CD4-positive, alpha-beta T cell treated with Interferon alpha-2 for 1 hour (primary cell): ENCODE results near the gene SHFL.
A peak's percentile ranks its signal among the peaks of the same experiment; 100 is the strongest.

Source experiments
- DNase-seq, 2 donors: peaks; one replicate each; pipeline ENCODE4 v3.0.0-alpha.2; 2020 to 2022

SHFL gene

DNA sequence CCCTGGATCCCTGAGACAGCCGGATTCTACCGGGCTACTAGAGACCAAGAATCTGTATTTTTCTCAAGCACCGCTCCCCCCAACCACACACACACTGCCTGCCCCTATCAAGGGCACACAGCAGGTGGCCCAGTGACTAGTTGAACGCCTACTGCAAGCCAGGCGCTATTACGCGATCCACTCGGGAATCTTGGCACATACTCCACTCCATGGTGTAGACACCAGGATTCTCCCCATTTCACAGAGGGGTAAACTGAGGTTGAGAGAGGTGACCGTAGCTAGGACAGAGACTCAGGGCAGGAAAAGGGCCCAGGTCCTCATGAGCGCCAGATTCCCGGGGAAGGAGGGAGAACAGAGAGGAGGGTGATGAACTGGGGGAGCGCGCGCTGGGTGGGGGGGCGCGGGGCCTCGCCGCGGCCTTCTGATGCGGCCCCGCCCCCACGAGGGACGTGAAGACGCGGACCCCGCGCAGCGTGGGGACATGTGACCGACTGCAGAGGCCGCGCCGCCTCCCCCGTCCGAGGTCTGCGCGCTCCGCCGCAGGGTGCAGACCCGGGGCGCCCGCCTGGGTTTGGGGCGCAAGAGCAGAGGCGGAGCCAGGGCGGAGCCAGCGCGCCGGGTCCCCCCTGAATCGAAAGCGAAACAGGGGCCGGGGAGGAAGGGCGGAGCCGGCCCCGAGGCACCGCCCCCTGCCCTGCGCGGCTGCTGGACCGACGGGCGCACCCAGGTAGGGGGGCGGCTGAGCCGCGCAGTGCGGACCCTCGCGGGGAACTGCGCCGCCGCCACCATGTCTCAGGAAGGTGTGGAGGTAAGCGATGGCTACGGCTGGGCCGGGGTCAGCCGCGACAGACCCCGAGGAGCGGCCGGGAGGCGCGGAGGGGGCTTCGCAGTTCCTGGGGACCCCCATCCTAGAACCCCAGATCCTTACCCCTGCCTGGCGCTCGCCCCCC is at the start of gene SHFL:
TSS of gene SHFL (plus strand) at position 677 of the 950 bp plus-strand sequence. CDS start at position 788, 111 bp downstream.
- DNase-seq, result peak; percentile 91 to 94

DNA sequence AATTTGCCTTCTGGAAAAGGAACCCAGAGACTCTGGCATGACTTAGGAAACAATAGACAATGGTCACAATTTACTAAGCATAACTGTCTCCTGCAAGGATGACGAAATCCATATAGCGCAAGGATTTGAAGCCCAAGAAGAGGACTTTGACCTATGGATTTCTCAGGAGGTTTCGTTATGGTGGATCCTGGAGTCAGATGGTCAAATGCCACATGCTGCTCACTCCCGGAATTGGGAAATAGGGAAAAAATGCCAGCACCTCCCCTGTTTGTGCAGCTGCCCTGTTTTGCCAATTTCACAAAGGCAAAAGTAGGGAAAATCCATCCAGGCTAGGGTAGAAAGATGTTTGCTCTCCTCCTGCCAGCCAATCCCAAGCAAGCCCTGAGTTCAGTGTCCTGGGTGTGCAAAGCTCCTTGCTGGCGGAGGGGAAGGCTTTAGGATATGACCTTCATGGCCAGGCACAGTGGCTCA is 49.5 kb upstream of the SHFL start:
- no peak for DNase-seq

DNA sequence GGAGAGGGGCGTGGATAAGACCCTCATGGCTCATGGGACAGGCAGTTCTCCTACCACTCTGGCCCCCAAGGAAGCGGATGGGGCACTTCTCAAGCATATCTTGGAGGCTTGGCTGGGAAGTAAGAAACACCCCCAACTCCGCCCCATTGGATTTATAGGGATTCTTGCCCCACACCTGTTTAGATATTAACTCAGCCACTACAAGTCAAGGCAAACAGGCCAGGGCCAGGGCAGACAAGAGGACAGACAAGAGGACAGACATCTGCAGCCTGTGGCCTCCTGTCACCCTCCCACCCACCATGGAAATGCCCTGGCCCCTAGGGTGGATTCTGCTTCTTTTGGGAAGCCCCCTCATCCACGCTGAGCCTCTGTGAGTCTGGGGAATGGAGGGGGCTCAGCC is 48.8 kb upstream of the SHFL start:
- DNase-seq, result no peak

DNA sequence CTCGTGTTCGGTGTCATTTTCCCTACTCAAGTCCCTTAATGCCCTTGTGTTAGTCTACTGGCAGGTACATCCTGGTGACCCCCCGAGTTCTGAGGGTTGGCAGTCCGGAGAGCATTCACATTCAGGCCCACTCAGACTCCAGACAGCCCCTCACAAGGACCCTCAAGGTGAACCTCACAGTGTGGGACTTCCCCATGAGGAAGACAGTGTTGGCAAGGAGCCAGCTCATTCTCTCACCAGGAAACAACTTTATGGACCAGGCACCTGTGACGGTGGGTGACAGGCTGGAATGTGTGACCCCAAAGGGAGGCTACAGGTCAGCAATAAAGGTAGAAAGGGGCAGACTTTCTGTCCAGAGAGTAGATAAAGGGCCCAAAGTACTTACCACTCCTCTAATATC is 48.3 kb upstream of the SHFL start:
- no peak for DNase-seq

DNA sequence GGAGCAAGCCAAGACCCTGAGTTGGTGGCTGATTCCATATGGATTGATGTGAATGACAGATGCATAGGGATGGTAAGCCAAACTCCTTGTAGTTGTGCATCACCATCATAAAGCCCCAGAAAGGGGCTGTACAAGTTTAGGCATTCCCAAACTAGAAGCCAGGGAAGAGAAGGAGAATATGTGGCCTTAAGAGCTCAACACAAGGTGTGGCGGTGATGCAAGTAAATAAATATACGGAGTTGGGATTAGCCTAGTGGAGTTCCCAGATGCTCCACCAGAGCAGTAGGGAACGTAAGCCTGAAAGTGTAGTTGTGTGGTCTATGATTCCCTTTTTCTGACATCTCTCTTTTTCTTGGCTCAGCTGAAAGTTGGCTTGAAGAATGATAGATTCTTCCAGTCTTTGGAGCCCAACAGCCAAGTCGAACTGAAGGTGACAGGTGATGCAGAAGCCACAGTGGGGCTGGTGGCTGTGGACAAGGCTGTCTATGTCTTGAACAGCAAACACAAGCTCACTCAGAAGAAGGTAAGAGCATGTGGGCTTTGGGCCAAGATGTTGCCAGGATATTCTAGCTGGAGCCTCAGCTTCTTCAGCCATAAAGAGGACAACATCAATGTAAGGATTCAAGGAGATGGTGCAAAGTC is 42.7 kb upstream of the SHFL start:
- DNase-seq, result no peak

DNA sequence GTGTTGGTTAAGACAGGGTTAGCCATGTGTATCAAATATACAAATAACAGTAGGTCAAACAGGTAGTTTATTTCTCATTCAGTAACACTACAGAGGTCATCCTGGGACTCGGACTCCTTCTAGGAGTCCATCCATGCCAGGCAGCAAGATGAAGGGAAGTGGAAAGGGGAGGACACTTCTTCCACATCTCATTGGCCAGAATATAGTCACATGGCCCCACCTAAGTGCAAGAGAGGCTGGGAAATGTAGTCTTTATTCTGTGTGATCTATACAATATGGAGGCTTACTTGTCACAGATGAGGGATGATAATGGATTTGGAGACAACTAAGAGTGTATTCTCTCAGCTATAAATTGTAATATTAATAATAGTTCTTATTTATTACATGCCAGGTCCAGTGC is 41.7 kb upstream of the SHFL start:
- DNase-seq, result peak in 1 of 2 donors; percentile 14

DNA sequence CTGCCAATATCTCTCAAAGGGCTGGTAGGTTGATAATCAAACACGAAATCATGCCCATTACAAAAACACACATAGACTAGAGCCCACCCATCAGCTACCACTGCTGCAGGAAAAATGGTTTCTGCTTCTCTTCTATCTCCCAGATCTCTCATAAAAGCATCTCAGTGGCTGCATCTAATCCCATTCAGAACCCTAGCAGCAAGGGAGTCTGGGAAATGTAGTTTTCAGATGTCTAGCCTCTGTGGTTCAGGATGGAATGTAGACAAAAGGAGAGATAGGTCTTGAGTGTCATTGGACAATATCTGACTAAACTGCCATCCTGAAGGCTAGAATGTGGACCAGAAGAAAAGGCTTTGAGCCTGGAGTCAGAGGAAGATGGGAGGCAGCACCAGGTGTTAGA is 40.7 kb upstream of the SHFL start:
- no peak for DNase-seq

DNA sequence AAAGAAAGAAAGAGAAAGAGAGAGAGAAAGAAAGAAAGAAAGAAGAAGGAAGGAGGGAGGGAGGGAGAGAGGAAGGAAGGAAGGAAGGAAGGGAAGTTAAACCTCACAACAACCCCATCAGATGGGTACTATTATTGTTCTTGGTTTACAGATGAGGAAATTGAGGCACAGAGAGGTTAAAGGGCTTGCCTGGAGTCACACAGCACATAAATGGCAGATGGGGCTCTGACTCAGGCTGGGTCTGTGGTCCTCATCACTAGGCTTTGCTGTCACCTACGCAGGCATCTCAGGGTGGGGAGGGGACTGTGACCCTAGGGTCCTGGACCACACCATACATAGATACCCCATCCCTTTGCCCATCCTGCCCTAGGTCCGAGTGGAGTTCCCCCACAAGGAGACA is 36.5 kb upstream of the SHFL start:
- no peak for DNase-seq

DNA sequence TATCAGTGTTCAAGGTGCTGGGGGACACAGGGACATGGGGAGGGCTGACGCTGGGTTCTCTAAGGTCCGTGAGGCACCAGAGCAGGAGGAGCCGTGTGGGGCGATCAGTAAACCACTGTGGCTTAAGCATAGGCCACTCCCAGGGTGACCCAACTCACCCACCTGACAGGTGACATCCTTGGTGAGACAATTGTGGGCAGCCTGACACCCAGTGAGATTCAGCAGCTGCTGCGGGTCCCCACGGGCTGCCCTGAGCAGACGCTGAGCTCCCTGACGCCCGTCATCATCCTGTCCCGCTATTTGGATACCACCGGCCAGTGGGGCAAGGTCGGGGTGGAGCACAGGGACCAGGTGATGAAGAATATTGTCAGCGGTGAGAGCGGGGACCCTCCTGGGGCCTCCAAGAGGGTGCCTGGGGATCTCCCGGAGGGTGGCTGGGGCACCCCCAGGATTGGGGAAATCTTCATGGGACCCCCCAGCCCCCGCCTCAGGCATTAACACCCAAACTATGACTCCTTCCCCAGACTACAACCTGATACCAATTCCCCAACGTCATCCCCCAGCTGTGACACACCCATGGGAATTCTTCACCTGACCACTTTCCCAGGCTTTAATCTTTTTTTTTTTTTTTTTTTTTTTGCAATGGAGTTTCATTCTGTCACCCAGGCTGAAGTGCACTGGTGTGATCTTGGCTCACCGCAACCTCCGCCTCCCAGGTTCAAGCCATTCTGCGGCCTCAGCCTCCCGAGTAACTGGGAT is 33.3 kb upstream of the SHFL start:
- DNase-seq, result no peak

DNA sequence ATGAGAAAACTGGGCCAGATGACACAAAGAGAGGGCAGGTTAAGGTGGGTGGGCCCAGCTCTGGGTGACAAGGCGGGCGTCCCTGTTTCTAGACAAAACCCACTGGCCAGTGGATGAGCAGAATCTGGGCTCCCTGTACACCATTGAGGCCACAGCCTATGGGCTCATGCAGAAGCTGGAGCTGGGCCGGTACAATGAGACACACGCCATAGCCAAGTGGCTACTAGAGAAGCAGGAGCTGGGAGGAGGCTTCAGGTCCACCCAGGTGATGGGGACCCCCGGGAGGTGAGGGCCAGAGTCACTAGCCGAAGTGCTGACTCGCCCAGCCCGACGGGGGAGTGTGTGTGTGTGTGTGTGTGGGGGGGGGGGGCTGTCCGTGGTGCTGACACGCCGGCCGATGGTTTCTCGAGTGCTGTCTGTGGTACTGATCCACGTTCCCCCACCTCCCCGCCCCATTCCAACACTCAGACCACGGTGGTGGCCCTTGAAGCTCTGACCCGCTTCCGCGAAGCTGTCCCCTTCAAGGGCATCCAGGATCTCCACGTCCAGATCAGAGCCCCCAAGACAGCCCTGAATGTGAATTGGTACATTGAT is 24.3 kb upstream of the SHFL start:
- no peak for DNase-seq

DNA sequence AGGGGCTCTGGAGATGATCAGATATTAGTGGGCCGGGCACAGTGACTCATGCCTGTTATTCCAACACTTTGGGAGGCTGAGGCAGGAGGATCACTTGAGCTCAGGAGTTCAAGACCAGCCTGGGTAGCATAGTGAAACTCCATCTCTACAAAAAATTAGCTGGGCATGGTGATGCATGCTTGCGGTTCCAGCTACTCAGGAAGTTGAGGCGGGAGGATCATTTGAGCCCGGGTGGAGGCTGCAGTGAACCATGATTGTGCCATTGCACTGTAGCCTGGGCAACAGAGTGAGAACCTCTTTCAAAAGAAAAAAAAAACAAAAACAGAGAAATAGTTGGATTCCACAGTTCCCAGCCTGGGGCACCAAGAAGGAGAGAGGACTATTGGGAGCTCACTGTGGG is 17.9 kb upstream of the SHFL start:
- DNase-seq, result no peak

DNA sequence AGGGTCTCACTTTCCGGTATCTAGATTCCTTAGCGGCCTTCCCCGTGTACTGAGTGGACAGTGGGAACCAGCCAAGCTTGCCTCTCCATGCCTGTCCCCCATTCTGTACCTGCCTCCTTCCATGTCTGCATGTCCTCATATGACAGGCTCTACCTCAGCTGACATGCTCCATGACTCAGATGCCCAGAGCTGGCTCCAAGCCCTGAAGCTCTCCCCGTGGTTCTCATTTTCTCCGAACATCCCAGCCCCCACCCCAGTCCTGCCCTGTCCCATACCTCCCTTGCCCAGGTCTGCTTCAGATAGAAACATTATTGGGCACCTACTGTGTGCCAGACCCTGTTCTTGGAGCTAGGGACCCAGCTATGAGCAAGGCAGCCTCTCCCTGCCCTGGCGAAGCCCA is 17.1 kb upstream of the SHFL start:
- DNase-seq, result no peak

DNA sequence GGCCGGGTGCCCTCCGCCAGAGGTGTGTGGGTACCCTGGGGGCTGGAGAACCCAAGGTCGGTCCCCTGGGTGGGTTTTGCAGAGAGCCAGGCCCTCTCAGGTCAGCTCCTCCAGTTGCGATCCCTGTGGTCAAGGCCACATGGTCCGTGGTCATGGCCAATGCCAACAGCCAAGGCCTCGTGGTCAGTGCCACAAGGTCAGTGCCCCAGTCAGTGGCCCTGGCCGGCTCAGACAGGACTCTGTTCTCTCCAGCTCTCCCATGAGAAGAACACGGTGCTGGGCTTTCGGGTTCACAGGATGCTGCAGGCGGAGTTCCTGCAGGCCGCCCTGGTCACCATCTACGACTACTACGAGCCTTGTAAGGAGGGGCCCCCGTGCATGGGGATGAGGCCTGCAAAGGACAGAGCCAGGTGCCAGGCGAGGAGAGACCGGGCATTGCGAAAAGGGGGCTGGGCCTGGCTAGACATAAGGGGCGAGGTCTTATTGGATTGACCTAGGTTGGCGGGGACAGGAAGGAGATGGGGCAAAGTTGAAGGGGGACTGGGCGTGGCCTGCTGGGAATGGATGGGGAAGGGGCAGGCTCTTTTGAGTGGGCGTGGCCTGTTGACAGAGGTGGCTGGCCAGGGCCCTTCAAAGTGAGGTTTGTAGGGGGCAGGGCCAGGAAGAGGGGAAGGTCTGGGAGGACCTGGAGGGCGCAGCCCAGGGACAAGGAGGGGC is 15.2 kb upstream of the SHFL start:
- no peak for DNase-seq

DNA sequence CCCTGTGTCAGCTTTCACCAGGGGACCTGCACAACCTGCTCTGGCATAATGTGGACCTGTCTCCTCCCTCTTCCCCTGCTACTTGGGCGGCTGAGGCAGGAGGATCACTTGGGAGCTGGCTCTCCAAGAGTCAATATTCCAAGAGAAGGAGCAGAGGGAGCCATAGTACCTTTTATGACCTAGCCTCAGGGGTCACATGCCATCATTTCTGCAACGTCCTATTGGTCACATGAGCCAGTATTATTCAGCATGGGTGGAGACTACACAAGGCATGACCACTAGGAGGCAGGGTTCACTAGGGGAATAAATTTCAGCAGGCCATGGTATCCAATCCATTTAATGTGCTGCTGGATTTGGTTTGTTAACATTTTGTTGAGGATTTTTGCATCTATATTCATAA is 12.0 kb upstream of the SHFL start:
- DNase-seq, result peak; percentile 56 to 71

DNA sequence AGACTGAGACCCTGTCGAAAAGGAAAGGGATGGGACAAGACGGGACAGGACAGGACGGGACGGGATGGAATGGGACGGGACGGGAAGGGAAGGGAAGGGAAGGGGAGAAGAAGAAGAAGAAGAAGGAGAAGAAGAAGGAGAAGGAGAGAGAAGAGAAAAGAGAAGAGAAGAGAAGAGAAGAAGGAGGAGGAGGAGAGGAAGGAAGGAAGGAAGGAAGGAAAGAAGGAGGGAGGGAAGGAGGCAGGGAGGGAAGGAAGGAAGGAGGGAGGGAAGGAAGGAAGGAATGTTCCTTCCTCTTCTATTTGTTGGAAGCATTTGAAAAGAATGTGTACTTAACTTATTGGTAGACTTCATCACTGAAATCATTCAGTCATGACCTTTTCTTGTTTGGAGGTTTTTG is 9.6 kb upstream of the SHFL start:
- DNase-seq, result no peak

DNA sequence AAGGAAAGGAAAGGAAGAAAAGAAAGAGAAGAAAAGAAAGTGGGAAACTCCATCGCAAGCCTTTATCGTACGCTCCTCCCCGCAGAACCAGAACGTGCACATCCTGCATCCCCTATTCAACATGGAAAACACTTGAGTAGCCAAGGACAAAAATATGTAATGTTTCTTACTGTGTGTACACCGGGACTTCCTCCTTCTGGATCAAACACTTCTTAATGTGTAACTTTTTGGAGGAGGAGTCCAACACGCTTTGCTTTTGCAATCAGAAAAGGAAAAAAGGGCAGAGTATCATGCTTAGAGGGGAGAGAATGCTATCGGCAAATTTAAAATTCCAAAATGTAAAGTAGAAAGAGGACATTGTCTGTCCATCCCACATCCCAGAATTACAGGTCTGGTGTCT is 7.8 kb upstream of the SHFL start:
- DNase-seq, result no peak

DNA sequence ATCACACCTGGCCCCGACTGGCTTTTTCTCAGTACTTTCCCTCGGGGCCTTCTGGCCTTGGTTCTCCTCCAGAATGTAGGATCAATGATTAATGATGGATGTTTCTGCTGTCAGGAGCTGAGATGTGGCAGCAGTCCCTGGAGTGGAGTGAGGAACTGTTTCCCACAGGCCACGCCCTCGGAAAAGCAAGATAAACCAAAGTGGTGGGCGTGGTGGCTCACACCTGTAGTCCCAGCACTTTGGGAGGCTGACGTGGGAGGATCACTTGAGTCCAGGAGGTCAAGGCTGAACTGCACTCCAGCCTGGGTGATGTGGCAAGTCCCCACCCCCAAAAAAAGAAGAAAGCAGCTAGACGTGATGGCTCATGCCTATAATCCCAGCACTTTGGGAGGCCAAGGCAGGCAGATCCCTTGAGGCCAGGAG is 7.1 kb upstream of the SHFL start:
- no peak for DNase-seq

DNA sequence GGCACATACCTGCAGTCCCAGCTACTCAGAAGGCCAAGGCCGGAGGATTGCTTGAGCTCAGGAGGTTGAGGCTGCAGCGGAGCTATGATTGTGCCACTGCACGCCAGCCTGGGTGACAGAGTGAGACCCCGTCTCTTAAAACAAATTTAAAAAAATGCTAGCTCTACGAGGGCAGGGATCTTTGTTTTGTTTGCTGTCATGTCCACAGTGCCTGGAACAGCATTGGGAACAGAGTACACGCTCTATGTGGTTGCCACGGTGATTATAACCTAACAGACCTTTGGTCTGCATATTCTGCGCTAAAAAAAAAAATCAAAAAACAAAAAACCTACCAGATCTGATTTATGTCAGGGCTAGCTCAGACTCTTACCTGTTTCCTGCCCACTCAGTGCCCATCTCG is 2.2 kb upstream of the SHFL start:
- no peak for DNase-seq

DNA sequence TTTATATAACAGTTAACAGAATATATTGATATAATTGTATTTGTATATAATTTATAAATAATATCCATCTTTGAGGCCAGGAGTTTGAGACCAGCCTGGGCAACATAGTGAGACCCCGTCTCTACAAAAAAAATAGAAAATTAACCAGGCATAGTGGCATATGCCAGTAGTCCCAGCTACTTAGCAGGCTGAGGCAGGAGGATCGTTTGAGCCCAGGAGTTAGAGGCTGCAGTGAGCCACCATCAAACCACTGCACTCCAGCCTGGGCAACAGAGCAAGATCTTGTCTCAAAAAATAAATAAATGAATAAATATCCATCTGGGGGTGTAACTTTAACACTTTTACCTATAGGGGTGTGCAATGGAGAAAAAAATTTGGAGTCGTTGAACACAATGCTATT is 1.3 kb upstream of the SHFL start:
- no peak for DNase-seq

DNA sequence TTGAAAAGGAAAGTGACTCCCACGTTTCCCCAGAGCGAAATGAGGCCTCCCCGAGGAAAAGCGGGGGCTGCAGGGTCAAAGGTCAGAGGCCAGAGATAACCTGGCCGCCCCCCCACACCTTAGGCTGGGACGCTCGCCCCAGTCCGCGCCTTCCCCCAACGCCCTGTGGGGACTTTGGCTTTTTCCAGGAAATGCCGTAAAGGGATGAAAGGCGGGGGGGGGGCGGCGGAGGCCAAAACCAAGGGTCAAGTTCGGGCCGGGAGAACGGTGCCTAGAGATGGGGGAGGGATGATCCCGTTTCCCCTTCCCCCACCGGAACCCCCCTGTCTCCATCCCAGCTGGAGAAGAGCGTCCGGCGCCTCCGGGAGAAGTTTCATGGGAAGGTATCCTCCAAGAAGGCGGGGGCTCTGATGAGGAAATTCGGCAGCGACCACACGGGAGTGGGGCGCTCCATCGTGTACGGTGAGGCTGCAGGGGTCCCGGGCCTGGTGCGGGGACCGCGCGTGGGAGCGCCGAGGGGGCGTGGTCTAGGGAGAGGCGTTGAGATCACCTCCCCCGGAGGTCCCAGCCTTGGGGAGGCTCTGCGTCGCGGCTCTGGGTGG is 575 bp downstream of the SHFL start:
- DNase-seq, result peak; percentile 50 to 65

DNA sequence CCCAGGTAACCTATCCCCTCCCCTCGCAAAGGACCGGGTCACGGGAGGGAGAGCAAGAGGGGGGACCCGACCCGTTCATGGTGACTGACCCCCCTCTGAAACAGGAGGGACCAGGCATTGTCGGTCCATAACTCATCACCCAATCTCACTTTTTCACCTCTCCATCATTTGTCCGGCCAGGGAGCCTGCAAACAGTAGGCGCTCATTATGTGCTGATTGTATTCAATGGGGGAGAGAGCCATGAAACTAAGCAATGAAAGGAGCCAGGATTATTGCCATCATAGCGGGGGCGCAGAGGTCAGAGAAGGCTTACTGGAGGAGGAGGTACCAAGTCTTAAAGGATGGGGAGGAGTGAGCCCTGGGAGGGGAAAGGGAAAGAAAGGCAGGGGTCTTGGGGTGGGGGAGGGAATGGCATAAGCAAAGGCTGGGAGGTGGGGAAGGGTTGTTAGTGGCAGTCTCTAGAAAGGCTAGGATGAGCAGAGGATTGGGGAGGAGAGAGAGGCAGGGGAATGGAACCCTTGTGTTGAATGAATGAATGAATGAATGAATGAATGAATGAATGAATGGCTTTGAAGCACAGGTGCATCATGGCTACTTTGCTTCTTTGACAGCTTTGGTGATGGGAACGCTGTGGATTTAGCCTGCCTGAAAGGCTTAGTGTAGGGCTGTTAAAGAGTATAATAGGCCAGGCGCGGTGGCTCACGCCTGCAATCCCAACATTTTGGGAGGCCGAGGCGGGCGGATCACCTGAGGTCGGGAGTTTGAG is 1.4 kb downstream of the SHFL start:
- DNase-seq, result no peak
